ENCODE results near the gene KIRREL3.

KIRREL3 gene

DNA sequence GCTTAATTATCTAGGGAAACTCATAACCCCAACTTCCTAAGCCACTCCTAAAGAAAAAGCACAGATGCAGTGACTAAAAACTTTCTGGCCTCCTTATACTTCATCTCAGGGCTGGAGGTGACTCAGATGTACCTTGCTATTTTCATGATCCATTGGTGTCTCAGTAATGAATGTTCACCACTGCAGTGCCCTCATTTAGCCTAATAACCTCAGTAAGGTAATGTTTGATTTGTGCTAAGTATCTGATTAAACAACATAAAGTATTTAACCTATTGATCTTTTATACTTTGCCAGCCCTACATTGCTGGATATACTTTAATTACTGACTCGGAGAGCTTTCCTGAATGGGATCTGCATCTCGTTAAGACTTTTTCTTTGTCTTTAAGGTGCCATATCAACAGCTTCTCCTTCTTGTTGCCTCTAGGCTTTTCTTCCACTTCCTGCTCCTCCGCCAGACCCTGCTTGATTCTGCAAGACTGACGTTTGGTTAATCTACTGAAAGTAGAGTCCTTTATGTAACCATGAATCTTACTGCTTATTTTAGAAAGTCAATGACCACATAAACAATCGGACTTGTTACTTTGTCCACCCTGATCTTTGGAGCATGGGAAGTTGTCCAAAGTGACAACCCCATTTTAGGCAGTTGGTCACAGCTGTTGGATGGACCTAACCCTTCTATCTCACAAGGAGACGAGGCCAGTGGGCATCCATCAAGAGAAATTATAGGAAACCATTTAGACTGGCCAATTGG, 342.1 kb downstream of the KIRREL3 start:
- DNase-seq: no peak

DNA sequence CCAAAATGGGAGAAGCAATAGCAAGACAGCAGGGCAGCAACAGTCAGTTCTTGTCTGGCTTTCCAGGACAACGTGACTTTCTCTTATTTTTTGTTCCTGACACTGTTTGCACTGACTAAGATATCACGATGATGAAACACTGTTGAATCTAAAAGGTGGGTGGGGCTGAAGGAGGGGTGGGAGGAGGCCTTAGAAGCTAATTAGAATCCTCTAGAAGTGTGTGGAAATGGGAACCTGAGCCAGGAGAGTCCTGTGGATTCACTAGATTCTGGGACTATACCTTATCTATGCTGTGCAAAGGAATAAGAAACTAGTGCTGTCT, 344.8 kb downstream of the KIRREL3 start:
- no peak for DNase-seq

DNA sequence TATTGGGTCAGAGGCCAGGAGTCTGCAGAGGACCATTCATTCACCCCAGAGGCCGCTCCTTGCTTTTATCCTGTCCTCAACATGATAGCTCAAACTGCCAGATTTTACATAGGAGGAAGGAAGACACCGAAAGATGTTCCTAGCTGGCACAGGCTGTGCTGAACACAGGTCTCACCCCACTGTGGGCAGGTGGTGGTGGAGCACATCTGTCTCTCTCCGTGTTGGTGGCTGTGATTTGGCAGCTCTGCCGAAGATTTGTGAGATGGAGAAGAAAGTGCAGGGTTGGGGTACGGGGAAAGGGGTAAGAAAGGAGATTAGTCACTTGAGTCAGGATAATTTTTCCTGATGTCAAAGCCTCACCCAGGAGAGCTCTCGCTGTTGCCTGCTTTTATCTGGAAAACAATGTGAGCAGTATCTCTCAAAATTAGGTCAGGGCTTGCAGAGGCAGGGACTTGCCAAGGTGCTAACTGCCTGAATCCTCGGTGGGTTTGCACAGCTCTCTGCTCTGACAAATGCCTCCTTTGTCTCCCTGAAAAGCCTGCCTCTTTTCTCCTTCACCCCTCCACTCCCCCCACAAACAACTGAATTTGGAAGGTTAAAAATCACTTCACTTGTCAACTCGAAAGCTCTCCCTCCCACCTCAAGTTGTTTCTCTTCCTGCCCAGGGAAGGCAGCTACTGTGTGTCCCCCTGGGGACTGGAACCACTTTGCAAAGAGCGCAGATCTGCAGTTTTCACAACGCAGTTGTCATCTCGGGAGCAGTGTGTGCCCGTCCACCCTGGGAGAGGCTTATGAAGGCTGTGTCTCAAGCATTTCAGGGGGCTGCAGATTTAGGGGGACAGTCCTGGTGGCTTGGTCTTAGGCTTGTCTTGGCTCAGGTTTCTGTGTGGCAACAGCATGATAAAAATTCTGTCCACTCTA, 345.4 kb downstream of the KIRREL3 start:
- no peak for DNase-seq

GRCh38 chr11:126653040-126653439, 347.5 kb downstream of the KIRREL3 start:
- no peak for DNase-seq

DNA sequence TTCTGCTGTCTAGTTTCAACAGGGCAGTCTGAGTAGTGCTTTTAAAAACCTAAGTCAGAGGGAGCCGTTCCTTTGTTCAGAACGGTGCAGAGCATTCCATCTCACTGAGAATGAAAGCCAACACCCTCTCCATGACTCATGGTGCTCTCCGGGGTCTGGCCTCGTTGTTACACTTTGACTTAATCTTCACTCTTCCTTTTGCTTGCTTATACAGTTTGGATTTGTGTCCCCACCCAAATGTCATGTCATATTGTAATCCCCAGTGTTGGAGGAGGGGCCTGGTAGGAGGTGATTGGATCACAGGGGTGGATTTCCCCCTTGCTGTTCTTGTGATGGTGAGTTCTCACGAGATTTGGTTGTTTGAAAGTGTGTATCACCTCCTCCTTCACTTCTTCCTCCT, 352.8 kb downstream of the KIRREL3 start:
- DNase-seq: no peak

DNA sequence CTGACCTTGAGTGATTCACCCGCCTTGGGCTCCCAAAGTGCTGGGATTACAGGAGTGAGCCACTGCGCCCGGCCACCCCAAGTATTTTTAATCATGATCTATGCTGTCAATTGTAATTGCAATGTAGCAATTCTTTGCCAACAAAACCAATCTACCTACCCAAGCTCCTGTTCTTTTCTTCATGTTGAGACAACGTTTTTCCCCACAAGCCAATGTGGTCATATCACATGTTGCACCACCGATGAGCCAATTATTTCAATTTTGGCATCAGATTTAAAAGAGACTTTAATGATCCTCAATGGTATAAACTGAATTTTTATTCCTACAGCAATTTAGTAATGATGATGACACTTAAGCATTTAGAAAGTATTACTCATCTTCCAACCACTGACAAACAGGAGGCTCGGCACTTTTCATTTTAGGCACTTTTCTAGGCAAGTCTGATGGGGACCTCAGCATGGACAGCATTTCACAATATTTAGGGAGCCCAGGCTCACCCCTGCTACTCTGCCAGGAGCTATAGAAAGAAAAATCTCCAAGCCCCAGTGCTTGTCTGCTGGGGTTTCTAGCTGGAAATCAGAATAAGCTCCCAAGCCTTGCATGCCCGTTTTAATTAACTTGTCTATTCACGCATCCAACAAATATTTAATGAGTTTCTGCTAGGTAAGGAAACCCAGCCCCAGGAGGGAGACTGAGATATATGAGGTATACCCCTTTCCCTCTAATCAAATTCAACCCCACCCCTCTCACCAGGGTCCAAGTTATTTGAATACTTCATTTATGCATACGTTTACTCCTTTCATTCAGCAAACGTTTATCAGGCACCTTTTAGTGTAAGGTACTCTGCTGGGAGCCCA, 353.6 kb downstream of the KIRREL3 start:
- no peak for DNase-seq

- DNase-seq: no peak
Observed at GRCh38 chr11:126645186-126645585, 355.4 kb downstream of the KIRREL3 start.

DNA sequence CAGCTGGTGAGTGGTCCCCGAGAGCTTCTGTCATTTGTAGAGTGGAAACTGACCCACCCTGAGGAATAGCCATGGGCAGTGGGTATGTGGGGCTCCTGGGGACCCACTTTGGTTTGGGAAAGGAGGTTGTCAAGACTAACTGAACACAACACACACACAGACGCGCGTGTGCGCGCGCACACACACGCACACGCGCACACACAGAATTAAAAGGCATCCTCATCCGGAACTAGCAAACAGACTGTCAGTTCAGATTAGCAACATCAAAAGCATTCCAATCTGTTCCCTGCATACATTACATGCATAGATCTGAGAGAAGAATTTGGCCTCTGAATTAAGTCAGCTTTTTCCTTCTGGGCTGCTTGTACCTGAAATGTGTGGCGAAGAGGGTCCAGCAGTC, 360.4 kb downstream of the KIRREL3 start:
- no peak for DNase-seq

GRCh38 chr11:126639692-126640091, 360.9 kb downstream of the KIRREL3 start:
- no peak for DNase-seq

- DNase-seq: no peak
Observed at GRCh38 chr11:126638648-126639047, 361.9 kb downstream of the KIRREL3 start.

GRCh38 chr11:126637795-126638175, 362.8 kb downstream of the KIRREL3 start:
- no peak for DNase-seq

GRCh38 chr11:126636911-126637794, 363.4 kb downstream of the KIRREL3 start:
- no peak for DNase-seq

DNA sequence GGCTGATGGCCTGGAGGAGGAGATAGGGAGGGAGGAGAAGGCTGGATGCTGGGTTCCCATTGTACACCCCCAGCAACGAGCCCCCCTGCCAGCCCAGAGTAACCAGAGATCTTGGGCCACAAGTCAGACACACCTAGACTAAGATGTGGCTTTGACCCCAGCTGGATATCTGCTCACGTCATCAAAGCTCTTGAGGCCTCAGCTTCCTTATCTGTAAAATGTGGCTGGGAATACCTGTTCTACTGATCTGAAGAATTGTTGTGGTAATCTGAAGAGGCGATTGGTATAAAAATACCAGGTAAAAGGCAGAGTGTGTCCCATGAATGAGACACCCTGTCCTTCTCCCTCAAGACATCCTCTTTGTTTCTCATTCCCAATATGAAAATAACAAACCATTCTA, 365.1 kb downstream of the KIRREL3 start:
- DNase-seq: no peak

DNA sequence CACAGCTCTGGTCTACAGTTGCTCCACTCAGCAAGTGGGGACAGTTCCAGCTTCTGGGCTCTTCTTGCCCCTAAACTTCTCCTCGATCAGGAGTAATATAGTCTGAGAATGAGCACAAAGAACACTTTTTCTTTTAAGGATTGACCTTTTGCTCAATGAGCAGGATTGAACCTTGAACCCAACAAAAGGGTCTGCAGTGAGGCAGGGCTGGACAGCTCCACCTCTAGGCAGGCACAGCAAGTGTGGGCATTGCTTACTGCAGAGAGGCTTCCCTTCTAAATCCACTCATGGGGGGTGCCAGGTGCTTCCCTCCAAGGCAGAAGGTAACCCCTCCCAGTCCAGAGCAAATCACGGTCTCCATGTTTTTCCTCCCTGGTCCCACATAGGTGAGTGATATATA, 365.6 kb downstream of the KIRREL3 start:
- DNase-seq: no peak

GRCh38 chr11:126633330-126633729, 367.2 kb downstream of the KIRREL3 start:
- DNase-seq: no peak

DNA sequence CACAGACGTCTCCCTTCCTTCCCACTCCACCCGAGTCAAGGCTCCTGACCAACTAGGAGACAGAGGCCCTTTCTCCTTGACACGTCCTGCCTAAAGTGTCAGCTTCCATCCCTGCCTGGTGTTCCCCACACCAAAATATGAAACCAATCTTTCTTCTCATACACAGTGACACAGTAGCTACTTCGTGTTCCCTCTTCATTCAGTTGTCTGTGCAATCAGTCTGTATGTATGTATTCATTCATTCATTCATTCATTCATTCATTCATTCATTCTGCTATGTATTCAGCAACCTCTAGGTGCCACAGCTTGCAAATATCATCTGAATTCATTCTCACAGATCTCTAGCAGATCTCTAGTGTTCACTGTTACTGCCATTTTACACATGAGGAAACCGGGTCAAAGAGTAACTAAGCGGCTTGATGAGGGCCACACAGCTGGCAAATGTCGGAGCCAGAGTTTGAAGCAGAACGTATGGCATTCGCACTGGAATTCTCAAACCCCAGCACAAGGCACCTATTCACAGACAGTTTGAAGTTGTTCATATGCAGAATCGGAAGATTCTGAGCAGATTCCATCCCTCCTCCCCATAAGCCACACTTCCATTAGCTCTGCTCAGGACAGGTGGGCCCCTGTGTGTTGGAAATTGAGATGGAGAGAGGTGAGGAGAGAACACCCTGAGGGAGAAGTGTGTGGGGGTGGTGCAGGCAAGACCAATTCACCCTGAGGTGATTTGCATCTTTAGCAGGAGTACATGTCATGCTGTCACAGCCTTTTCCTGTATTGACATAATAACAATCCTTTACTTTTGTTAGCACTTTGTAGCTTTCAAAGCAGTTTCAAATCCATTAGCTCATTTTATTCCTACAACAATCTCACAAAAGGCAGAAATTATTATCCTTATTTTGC, 369.4 kb downstream of the KIRREL3 start:
- no peak for DNase-seq

GRCh38 chr11:126630488-126630887, 370.1 kb downstream of the KIRREL3 start:
- no peak for DNase-seq

- DNase-seq: no peak
Observed at GRCh38 chr11:126628790-126629621, 371.6 kb downstream of the KIRREL3 start.

DNA sequence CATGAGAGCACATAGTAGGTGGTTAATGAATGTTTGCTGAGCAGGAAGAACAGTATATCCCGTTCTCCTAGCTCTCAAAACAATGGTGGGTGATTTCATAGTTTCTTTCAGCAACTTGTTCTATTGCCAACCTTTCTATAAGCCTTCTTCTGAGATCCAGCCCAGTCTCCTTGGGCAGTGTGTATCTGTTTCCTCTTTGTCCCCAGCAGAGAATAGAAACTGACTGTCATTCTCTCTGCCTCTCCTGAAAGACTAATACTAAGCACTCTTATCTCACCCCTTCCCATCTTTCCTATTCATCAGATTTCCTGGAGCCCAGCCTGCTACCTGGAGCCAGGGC, 372.1 kb downstream of the KIRREL3 start:
- no peak for DNase-seq

DNA sequence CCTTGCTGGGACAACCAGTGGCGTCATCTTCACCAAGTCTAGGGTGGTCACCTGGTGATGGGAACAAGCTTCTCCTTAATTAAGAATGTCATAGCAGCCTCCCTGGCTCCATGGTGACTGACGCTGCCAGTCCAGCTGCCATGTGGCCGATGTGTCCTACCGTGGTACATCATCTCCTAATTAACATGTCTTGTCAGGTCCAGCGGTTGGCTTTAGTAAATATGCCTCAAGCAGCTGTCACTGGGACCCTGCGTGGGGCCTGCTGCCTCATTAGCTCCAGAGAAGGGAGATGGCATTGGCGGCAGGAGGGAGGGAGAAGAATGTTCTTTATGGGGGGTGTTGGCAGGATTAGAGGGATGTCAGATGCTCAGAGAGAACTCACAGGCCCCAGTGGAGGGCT, 373.1 kb downstream of the KIRREL3 start:
- no peak for DNase-seq

Measured in T-helper 2 cell (primary cell).